SKM-1 (cell line): Measurements from ENCODE around the gene XPNPEP1.

ENCODE experiments used
- DNase-seq: peaks from one replicate; lab custom pipeline; 2025; ENCODE audit not compliant: unreplicated experiment; lab: John Stamatoyannopoulos, UW

XPNPEP1 gene

DNA sequence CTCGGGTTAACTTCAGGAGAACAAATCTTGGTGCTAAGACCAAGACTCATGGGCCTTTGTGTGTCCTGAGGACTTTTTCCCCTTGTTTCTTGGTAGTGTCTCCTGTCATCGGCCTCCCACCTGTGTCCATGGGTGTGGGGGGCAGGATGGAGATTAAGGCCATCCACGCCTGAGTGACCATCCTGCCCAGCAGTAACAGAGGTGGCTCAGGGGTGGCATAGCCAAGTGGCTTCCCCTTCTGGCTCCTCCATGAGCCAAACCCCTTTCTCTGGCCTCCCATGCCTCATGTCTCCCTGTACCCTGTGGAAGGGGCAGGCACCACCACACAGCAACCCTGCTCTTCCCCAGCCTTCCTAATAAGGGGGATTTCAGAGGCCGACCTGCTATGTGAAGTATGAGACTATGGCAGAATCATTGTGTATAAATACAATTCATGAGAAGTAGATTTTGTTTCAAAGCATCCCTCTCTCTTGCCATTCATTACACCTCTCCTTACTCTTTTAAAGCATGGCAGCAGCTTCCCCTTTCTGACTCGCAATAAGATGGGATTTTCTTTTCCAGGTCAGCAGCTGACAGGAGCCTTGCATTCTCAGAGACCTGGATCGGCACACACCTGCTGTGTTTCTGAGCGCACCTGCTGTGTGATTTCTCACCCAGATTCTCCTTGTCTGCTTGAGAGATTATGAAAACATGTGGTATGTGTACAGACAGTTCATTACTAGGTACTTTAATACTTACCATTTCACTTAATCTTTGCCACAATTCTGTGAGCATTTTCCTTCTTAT, 102.5 kb downstream of the XPNPEP1 start:
- no peak for DNase-seq

DNA sequence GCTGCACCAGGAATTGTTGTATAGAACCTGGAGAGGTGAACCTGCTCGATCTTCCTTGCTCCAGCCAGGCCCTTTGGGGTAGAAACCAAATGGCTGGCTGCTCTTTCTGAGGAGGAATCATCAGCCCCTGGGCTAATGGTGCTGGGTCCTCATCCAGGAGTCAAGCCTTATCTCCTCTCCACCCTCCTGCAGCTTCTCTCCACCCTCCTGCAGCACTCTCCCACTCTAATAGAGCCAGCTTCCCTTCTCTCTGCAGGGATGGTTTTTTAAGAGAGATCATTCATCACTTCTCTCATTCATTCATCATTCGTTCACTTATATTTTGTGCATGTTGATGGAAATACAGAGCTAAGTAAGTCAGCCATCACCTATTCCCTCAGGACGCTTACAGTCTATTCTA, 103.5 kb downstream of the XPNPEP1 start:
- DNase-seq = no peak
